ENCODE data around the gene DNAAF2. TPM values are rescaled to one million over a fixed set of nuclear protein-coding genes. Genes with fewer than 3 reads are reported as not detected.

The DNAAF2 gene
- total and polyA plus RNA-seq, 2 of the 13 experiments (the other 11 are each of a cell fraction or from before 2014, with no cell fraction given): 6.1 to 13.6 TPM

DNA sequence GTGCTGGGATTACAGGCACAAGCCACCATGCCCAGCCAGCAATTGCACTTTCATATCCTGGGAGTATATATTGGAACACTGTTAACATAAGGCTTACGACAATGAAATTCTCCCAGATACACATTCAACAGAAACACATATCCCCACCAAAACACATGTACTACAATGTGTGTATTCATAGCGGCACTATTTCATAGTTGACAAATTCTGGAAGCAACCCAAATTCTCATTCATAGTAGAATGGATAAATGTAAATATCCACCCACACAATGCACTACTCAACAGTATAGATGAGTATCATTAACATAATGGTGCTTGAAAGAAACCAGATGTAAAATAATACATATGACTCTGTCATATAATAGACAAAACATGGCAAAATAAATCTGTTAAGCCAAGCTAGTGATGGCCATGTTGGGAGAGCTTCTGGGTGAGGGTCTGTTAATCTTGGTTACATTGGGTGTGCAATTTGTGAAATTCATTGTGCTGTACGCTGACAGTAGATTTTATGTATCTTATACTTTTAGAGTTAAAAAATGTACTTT lies 2.6 kb upstream of the DNAAF2 start:
- H3K79me2 ChIP-seq (ENCODE audit: insufficient read depth, low read length): peaks cover 45% of the 10 kb centered on the region
- ChIA-PET POLR2A (interaction anchor here (1.1 to 2.2 kb wide), 2 partner anchors 17 to 132 kb away, joined by 4 to 10 read pairs; partner anchors contain the start of genes MGAT2 and RPL36AL), CTCF (ENCODE audit: low intra/inter-chr PET ratio, low total read pairs) (no interaction called here)
- peaks cover 0 to 8% of the 10 kb centered on the region in 2 experiments; a peak in 2 of 5 replicates for H3K36me3 ChIP-seq (replicated peaks in 1 of 2; ENCODE audit: control insufficient read depth in 1 of 2, insufficient read depth in 2 of 2, low read length in 2 of 2)
- no peak overlapping the region for H3K4me2 ChIP-seq (ENCODE audit: low read depth, low read length)
- H3K4me3 ChIP-seq (replicated peaks in 1 of 3; ENCODE audit: insufficient read depth in 1 of 3, low read depth in 2 of 3, low read length in 3 of 3): no peak overlapping the region
- 100% methylated on average over 3 of the region's 3 CpGs for WGBS (ENCODE audit: low lambda C conversion rate)
- FAIRE-seq: no peak
- H3K27ac ChIP-seq (ENCODE audit: extremely low read length, insufficient read depth, low read length): no peak overlapping the region
- no peaks in the 10 kb centered on the region; a peak in 1 of 5 replicates for H3K27me3 ChIP-seq (ENCODE audit: control insufficient read depth in 1 of 2, insufficient read depth in 2 of 2, low read length in 2 of 2)
- H3K9me3 ChIP-seq (ENCODE audit: low read length): no peaks in the 10 kb centered on the region
- intact Hi-C loops (cut with micrococcal nuclease; ENCODE audit: unreplicated experiment) (no loop called here), in situ Hi-C loops (cut with HindIII; ENCODE audit: extremely low pct_ligation_motif_present, low pct_unique_long_range_greater_than_20kb) (loop anchor here (10.0 kb wide), 1 partner anchor 197 kb away; no protein-coding TSS in a partner anchor)
- no peak overlapping the region for H3K9ac ChIP-seq (ENCODE audit: insufficient read depth, low read depth, low read length)
- ATAC-seq: no peak
- TF ChIP-seq ATAD3A (CRISPR knock-in tag; IDR thresholded peaks at IDR 0.05) (no peak), ZZZ3 (CRISPR knock-in tag; IDR thresholded peaks at IDR 0.05; ENCODE audit: borderline replicate concordance) (no peak), ZBTB1 (CRISPR knock-in tag; IDR thresholded peaks at IDR 0.05; ENCODE audit: borderline replicate concordance) (no peak), ZSCAN29 (CRISPR knock-in tag; conservative IDR thresholded peaks at IDR 0.05) (no peak), ZNF569 (CRISPR knock-in tag; IDR thresholded peaks at IDR 0.05; ENCODE audit: borderline replicate concordance) (no peak), MEIS2 (CRISPR knock-in tag; IDR thresholded peaks at IDR 0.05) (no peak)
- TF ChIP-seq, protein P1, sequence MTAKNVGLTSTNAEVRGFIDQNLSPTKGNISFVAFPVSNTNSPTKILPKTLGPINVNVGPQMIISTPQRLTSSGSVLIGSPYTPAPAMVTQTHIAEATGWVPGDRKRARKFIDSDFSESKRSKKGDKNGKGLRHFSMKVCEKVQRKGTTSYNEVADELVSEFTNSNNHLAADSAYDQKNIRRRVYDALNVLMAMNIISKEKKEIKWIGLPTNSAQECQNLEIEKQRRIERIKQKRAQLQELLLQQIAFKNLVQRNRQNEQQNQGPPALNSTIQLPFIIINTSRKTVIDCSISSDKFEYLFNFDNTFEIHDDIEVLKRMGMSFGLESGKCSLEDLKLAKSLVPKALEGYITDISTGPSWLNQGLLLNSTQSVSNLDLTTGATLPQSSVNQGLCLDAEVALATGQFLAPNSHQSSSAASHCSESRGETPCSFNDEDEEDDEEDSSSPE (CRISPR knock-in tag; IDR thresholded peaks at IDR 0.05): no peak
- BruUV-seq (replicated peaks): no TSS peak
- no peak overlapping the region for H2AFZ ChIP-seq (ENCODE audit: low read length)
- DNase-seq (ENCODE audit: low spot score): no peak
- H3K4me1 ChIP-seq (ENCODE audit: insufficient read depth, low read length): peaks cover 63% of the 10 kb centered on the region
- peaks cover 4% of the 10 kb centered on the region; the same call in 1 of the 2 replicates for H4K20me1 ChIP-seq (ENCODE audit: insufficient read depth, low read length)
